DOHH2 (cell line): ENCODE measurements around the gene SYP.
A peak's percentile ranks its signal among the peaks of the same experiment; 100 is the strongest.

Experiments used
- H3F3A ChIP-seq: fragments of 200-600 bp; sonication (generic), shearing (Covaris generic); 2 replicates; pipeline ENCODE4 v1.6.0; 2016; ENCODE audit warnings: antibody characterized with exemption, mild to moderate bottlenecking; ENCODE audit not compliant: control insufficient read depth, insufficient read depth
- H3K27ac ChIP-seq: fragments of 200-600 bp; sonication (generic); 2 replicates; pipeline ENCODE4 v1.5.1; 2014; ENCODE audit warnings: low read depth, mild to moderate bottlenecking, low read length, moderate library complexity
- H3K27me3 ChIP-seq: fragments of 200-600 bp; sonication (generic); 2 replicates; pipeline ENCODE4 v1.6.1; 2014; ENCODE audit warnings: mild to moderate bottlenecking, low read length, mixed read lengths; ENCODE audit not compliant: control insufficient read depth
- H3K36me3 ChIP-seq: fragments of 200-600 bp; sonication (generic); 2 replicates; pipeline ENCODE4 v1.6.1; 2014; ENCODE audit warnings: mild to moderate bottlenecking, low read length, moderate library complexity, mixed read lengths; ENCODE audit not compliant: control insufficient read depth
- H3K4me1 ChIP-seq: fragments of 200-600 bp; sonication (generic); 2 replicates; pipeline ENCODE4 v1.6.1; 2014; ENCODE audit warnings: mild to moderate bottlenecking, low read length, mixed read lengths; ENCODE audit not compliant: control insufficient read depth
- H3K4me2 ChIP-seq: fragments of 200-600 bp; sonication (generic); 2 replicates; pipeline ENCODE4 v1.6.0; 2014; ENCODE audit warnings: mild to moderate bottlenecking, low read length, moderate library complexity
- H3K4me3 ChIP-seq: fragments of 200-600 bp; sonication (generic); 2 replicates; pipeline ENCODE4 v1.5.1; 2014; ENCODE audit warnings: mild to moderate bottlenecking, low read length, mixed read lengths
- H3K79me2 ChIP-seq: fragments of 200-600 bp; sonication (generic); 2 replicates; pipeline ENCODE4 v1.6.1; 2014; ENCODE audit warnings: mild to moderate bottlenecking, low read length, mixed read lengths; ENCODE audit not compliant: control insufficient read depth
- H3K9me2 ChIP-seq: fragments of 200-600 bp; sonication (generic); replicated peaks from 2 replicates; pipeline ENCODE4 v1.6.1; 2014; ENCODE audit warnings: mild to moderate bottlenecking, low read length, mixed read lengths; ENCODE audit not compliant: control insufficient read depth
- H3K9me3 ChIP-seq: fragments of 200-600 bp; sonication (generic); 2 replicates; pipeline ENCODE4 v1.6.1; 2014; ENCODE audit warnings: antibody characterized with exemption, low read length, mixed read lengths; ENCODE audit not compliant: control insufficient read depth, insufficient read depth
- H4K20me1 ChIP-seq: fragments of 200-600 bp; sonication (generic); 2 replicates; pipeline ENCODE4 v1.6.0; 2014; ENCODE audit warnings: low read depth, mild to moderate bottlenecking, antibody characterized with exemption, low read length, moderate library complexity; ENCODE audit not compliant: control insufficient read depth, insufficient read depth
- EZH2phosphoT487 ChIP-seq: fragments of 200-600 bp; sonication (generic); IDR thresholded peaks from 2 replicates; pipeline ENCODE4 v1.6.1; 2017; ENCODE audit warnings: borderline replicate concordance, mild to moderate bottlenecking, antibody characterized with exemption, low read length, moderate library complexity, mixed read lengths
- TF ChIP-seq, protein P1 (sequence below): fragments of 200-600 bp; sonication (generic); IDR thresholded peaks from one replicate; pipeline ENCODE4 v1.5.1; 2014; ENCODE audit warnings: antibody characterized with exemption, mild to moderate bottlenecking, low read depth, low read length; ENCODE audit not compliant: poor library complexity, severe bottlenecking

The SYP gene

DNA sequence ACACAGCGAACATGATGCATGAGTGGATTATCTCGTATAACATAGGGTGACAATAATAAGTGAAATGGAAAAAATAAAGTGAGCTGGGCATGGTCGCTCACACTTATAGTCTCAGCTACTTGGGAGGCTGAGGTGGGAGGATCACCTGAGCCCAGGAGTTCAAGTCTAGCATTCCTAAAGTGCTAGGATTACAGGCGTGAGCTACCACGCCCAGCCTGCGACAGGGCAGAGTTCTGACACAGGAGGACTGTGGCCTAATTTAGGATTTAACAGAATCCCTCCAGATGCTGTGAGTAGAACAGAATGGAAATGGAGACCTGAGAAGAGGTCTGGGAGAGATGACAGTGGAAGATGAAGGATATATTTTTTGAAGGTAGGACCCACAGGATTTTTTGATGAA, 10.4 kb downstream of the SYP start:
- Histone ChIP-seq H3K79me2 (peaks cover 19% of the 10 kb centered on the region), H3K4me3 (peak overlapping the region; percentile 75), H3K27me3 (no peaks in the 10 kb centered on the region), H3K4me2 (peak overlapping the region; percentile 69), H3K9me2 (no peaks in the 10 kb centered on the region), H3F3A (peaks cover 7% of the 10 kb centered on the region), H3K9me3 (no peaks in the 10 kb centered on the region), H3K27ac (peak overlapping the region; percentile 80), H3K36me3 (no peaks in the 10 kb centered on the region), H3K4me1 (peaks cover 43% of the 10 kb centered on the region), H4K20me1 (no peaks in the 10 kb centered on the region)
- no peak for TF ChIP-seq EZH2phosphoT487
- TF ChIP-seq, protein P1, sequence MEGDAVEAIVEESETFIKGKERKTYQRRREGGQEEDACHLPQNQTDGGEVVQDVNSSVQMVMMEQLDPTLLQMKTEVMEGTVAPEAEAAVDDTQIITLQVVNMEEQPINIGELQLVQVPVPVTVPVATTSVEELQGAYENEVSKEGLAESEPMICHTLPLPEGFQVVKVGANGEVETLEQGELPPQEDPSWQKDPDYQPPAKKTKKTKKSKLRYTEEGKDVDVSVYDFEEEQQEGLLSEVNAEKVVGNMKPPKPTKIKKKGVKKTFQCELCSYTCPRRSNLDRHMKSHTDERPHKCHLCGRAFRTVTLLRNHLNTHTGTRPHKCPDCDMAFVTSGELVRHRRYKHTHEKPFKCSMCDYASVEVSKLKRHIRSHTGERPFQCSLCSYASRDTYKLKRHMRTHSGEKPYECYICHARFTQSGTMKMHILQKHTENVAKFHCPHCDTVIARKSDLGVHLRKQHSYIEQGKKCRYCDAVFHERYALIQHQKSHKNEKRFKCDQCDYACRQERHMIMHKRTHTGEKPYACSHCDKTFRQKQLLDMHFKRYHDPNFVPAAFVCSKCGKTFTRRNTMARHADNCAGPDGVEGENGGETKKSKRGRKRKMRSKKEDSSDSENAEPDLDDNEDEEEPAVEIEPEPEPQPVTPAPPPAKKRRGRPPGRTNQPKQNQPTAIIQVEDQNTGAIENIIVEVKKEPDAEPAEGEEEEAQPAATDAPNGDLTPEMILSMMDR: no peak

DNA sequence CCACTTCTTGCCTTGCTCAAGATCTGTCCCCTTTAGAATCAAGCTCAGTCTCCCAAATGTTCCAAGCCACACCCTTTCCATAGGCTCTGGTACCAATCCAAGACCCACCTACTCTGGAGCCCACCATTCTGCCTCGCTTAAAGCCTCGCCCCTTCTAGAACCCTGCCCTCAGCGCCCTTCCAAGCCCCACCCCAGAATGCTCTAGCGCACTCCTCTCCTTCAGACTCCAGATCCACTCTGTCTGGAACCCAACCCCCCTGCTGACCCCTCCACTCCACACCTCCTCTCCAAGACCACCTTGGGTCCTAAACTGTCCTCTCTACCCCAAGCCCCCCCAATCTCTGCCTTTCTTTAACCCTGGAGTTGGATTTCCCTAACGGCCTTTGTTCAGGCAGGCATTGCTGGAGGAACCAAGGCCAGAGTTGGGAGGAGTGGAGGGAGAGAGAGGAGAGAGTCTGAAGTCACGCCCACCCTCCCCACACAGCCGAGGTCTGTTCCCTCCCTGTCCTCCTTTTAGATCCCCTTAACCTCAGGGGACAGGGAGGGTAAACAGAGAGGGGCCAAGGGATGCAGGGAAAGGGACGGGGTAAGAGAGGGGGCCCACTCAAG, 11.4 kb downstream of the SYP start:
- TF ChIP-seq, protein P1: no peak
- no peak for TF ChIP-seq EZH2phosphoT487
- Histone ChIP-seq H3K36me3 (peaks cover 7% of the 10 kb centered on the region), H3K79me2 (peaks cover 29% of the 10 kb centered on the region), H3K4me1 (peaks cover 48% of the 10 kb centered on the region), H3K9me3 (no peaks in the 10 kb centered on the region), H3K9me2 (no peaks in the 10 kb centered on the region), H3F3A (peaks cover 7% of the 10 kb centered on the region), H3K27me3 (no peaks in the 10 kb centered on the region), H3K4me2 (peak overlapping the region; percentile 47), H3K27ac (no peak overlapping the region), H4K20me1 (no peaks in the 10 kb centered on the region), H3K4me3 (peak overlapping the region; percentile 10; the same call in 1 of the 2 replicates)

DNA sequence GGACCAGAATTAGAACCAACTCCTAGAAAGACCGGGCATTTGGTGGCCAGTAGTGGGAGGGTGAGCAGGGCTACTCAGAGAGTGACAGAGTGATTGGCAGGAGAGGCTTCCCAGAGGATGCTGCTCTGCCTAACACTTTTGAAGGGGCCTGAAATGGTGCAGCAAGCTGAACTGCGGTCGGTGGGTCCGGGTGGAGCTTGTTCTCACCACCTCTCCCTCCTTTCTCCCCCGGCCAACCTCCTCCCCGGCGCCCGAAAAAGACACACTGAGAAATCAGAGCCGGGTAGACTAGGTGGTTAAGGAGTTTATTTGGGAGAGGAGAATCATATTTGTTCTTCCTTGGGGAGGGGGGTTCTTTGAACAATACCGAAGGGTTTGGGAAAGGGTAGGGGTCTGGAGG, 12.5 kb downstream of the SYP start:
- TF ChIP-seq, protein P1: no peak
- no peak for TF ChIP-seq EZH2phosphoT487
- Histone ChIP-seq H3K4me1 (peaks cover 42% of the 10 kb centered on the region), H3K4me3 (no peak overlapping the region), H3K36me3 (peaks cover 9% of the 10 kb centered on the region), H4K20me1 (no peaks in the 10 kb centered on the region), H3K27ac (no peak overlapping the region), H3K9me2 (no peaks in the 10 kb centered on the region), H3F3A (peaks cover 7% of the 10 kb centered on the region), H3K9me3 (no peaks in the 10 kb centered on the region), H3K79me2 (peaks cover 29% of the 10 kb centered on the region), H3K27me3 (no peaks in the 10 kb centered on the region), H3K4me2 (no peak overlapping the region)
